ENCODE measurements around the gene ELMOD3. TPM values are rescaled to one million over a fixed set of nuclear protein-coding genes. Genes with fewer than 3 reads are reported as not detected.

ELMOD3 gene
- polyA plus RNA-seq, 1 of the 3 experiments (the other 2 are of a cell fraction) = 15.4 TPM

DNA sequence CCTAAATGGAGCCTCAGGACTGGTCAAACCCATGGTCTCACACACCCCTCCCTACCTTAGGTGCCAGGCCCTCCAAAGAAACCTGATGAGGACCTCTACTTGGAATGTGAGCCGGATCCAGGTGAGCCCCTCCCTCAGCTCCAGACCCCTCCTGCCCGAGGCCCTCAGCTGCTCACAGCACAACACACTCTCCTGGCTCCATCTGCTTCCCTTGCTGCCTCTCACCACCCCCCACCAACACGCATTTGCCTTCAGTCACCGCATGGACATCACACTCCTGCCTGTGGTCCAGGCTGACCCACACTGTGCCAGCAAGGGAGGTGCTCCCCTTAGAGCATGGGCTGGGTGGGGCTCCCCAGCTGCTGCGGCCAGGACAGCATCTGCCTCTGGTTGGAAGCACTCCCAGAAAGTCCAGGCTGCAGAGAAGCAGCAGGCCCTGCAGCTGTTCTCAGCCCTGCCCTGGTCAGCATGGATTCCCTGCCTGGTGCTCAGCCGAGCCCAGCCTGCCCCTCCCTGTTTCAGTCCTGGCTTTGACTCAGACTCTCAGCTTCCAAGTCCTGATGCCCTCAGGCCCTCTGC, 79.0 kb downstream of the ELMOD3 start:
- no peaks in the 10 kb centered on the region for H3K9me2 ChIP-seq
- POLR2A ChIA-PET = interaction anchor here (0.6 to 3.9 kb wide), 15 partner anchors 12 to 537 kb away, joined by 3 to 85 read pairs (median 4); partner anchors contain the start of genes MAT2A and SH2D6
- TF ChIP-seq CTCF (IDR thresholded peaks at IDR 0.05) (no peak), PBX3 (IDR thresholded peaks at IDR 0.05) (no peak), SMC3 (IDR thresholded peaks at IDR 0.05; ENCODE audit: low read depth, low read length) (no peak), POLR2AphosphoS5 (IDR thresholded peaks at IDR 0.05; ENCODE audit: low read depth, low read length) (0 out of 2 replicates have a peak, but pooled peaks have one; percentile 30), CHD2 (IDR thresholded peaks at IDR 0.05; ENCODE audit: low read length, partially characterized antibody) (peak; percentile 76), MEF2A (IDR thresholded peaks at IDR 0.05; ENCODE audit: borderline replicate concordance, low read depth) (no peak), TCF12 (IDR thresholded peaks at IDR 0.05) (peak; percentile 87), MXI1 (IDR thresholded peaks at IDR 0.05; ENCODE audit: low read depth, low read length) (peak; percentile 92), YY1 (IDR thresholded peaks at IDR 0.05; ENCODE audit: low read depth) (no peak), FOXJ3 (CRISPR knock-in tag; IDR thresholded peaks at IDR 0.05) (no peak; the same call in 1 of the 2 replicates), GATA2 (CRISPR knock-in tag; IDR thresholded peaks at IDR 0.05) (peak; percentile 50), RXRA (IDR thresholded peaks at IDR 0.05; ENCODE audit: borderline replicate concordance, low read depth) (no peak), SIN3A (IDR thresholded peaks at IDR 0.05; ENCODE audit: borderline replicate concordance, low read depth, low read length) (no peak), RFX5 (IDR thresholded peaks at IDR 0.05; ENCODE audit: low read length) (no peak), TAF1 (IDR thresholded peaks at IDR 0.05; ENCODE audit: borderline replicate concordance, low read depth, low read length) (no peak), REST (IDR thresholded peaks at IDR 0.05; ENCODE audit: low read depth, low read length) (0 out of 2 replicates have a peak, but pooled peaks have one; percentile 12), RAD21 (IDR thresholded peaks at IDR 0.05; ENCODE audit: low read length) (peak; percentile 25), NFIC (IDR thresholded peaks at IDR 0.05; ENCODE audit: borderline replicate concordance) (peak; percentile 55), TEAD4 (IDR thresholded peaks at IDR 0.05; ENCODE audit: borderline replicate concordance, insufficient read depth) (no peak), EZH2phosphoT487 (IDR thresholded peaks at IDR 0.05; ENCODE audit: borderline replicate concordance, low read depth) (no peak), FOXM1 (IDR thresholded peaks at IDR 0.05; ENCODE audit: low read depth) (no peak), RCOR1 (IDR thresholded peaks at IDR 0.05; ENCODE audit: low read length) (peak; percentile 78), NRF1 (IDR thresholded peaks at IDR 0.05; ENCODE audit: low read depth, low read length) (no peak), GABPA (IDR thresholded peaks at IDR 0.05; ENCODE audit: low read depth) (no peak), ELF1 (IDR thresholded peaks at IDR 0.05) (no peak), IRF3 (IDR thresholded peaks at IDR 0.05; ENCODE audit: low read depth, low read length) (no peak)
- TF ChIP-seq, protein P1, sequence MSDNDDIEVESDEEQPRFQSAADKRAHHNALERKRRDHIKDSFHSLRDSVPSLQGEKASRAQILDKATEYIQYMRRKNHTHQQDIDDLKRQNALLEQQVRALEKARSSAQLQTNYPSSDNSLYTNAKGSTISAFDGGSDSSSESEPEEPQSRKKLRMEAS (IDR thresholded peaks at IDR 0.05; ENCODE audit: low read depth) = peak; percentile 34

More for the DNA sequence above, 79.0 kb downstream of the ELMOD3 start:
- H3K27ac ChIP-seq (ENCODE audit: low read depth in 2 of 2, low read length in 1 of 2) = peak overlapping the region in 1 of 2 experiments; percentile 95; a peak in 2 of 4 replicates
- H3K36me3 ChIP-seq (replicated peaks in 1 of 2; ENCODE audit: control insufficient read depth in 1 of 2, insufficient read depth in 2 of 2, low read length in 1 of 2) = no peaks in the 10 kb centered on the region
- no peaks in the 10 kb centered on the region for H3K79me2 ChIP-seq (ENCODE audit: insufficient read depth)
- CTCF ChIA-PET = interaction anchor here (0.8 to 6.9 kb wide), 10 partner anchors 12 to 507 kb away, joined by 3 to 61 read pairs (median 6); partner anchors contain the start of gene MAT2A
- no peak overlapping the region for H3K9ac ChIP-seq
- peaks cover 6% of the 10 kb centered on the region for H3F3A ChIP-seq (replicated peaks; ENCODE audit: insufficient read depth)
- H2AFZ ChIP-seq (ENCODE audit: low read depth) = no peak overlapping the region
- no peak overlapping the region for H3K4me3 ChIP-seq (ENCODE audit: low read depth in 2 of 2, low read length in 1 of 2)
- H4K20me1 ChIP-seq (ENCODE audit: insufficient read depth) = no peaks in the 10 kb centered on the region
- peaks cover 14 to 79% of the 10 kb centered on the region in 2 experiments; a peak in 3 of 4 replicates for H3K4me1 ChIP-seq (ENCODE audit: control insufficient read depth in 1 of 2, insufficient read depth in 2 of 2, low read depth in 1 of 2, low read length in 1 of 2)
- 47% methylated on average over 5 of the region's 6 CpGs for WGBS (ENCODE audit: low lambda C conversion rate)
- peak; percentile 91 for DNase-seq
- no peaks in the 10 kb centered on the region for H3K9me3 ChIP-seq
- no peak overlapping the region; the same call in 1 of the 2 replicates for H3K4me2 ChIP-seq
- H3K27me3 ChIP-seq (ENCODE audit: insufficient read depth) = no peaks in the 10 kb centered on the region
